OCI-LY3 (cell line): ENCODE data around the gene ACAD11.

ENCODE experiments used
- H2AFZ ChIP-seq: fragments of 200-600, 300-600 bp; shearing (Covaris generic); 2 replicates; pipeline ENCODE4 v1.6.0; 2014; ENCODE audit warnings: antibody characterized with exemption, low read depth, low read length
- H3K27ac ChIP-seq: fragments of 200-600, 300-600 bp; sonication (generic); 2 replicates; pipeline ENCODE4 v1.5.1; 2014; ENCODE audit warnings: mild to moderate bottlenecking, low read length, moderate library complexity, mixed read lengths
- H3K27me3 ChIP-seq: fragments of 200-600, 300-600 bp; sonication (generic); 2 replicates; pipeline ENCODE4 v1.6.1; 2014; ENCODE audit warnings: low read depth, low read length, mixed read lengths
- H3K36me3 ChIP-seq: fragments of 200-600, 300-600 bp; sonication (generic); replicated peaks from 2 replicates; pipeline ENCODE3; 2014; ENCODE audit warnings: low read depth, low read length, mixed read lengths
- H3K4me1 ChIP-seq: fragments of 300-600, 200-600 bp; sonication (generic); 2 replicates; pipeline ENCODE4 v1.6.1; 2014; ENCODE audit warnings: low read length, mixed read lengths
- H3K4me2 ChIP-seq: fragments of 200-600, 300-600 bp; sonication (generic); 2 replicates; pipeline ENCODE4 v1.6.1; 2014; ENCODE audit warnings: low read length, mixed read lengths
- H3K4me3 ChIP-seq: fragments of 300-600, 200-600 bp; sonication (generic); 2 replicates; pipeline ENCODE4 v1.5.1; 2014; ENCODE audit warnings: antibody characterized with exemption, mild to moderate bottlenecking, low read length, moderate library complexity
- H3K79me2 ChIP-seq: fragments of 300-600, 200-600 bp; shearing (Covaris generic); 2 replicates; pipeline ENCODE4 v1.6.1; 2014; ENCODE audit warnings: mild to moderate bottlenecking, low read length, mixed read lengths
- H3K9ac ChIP-seq: fragments of 300-600, 200-600 bp; shearing (Covaris generic); 2 replicates; pipeline ENCODE4 v1.6.0; 2014; ENCODE audit warnings: mild to moderate bottlenecking, low read length, moderate library complexity
- H3K9me3 ChIP-seq: fragments of 200-600, 300-600 bp; shearing (Covaris generic); 2 replicates; pipeline ENCODE4 v1.6.1; 2014; ENCODE audit warnings: low read length, mixed read lengths; ENCODE audit not compliant: insufficient read depth
- H4K20me1 ChIP-seq: fragments of 200-600, 300-600 bp; sonication (generic); 2 replicates; pipeline ENCODE4 v1.6.1; 2016; ENCODE audit warnings: low read length, mixed read lengths; ENCODE audit not compliant: insufficient read depth
- EZH2phosphoT487 ChIP-seq: fragments of 200-600 bp; shearing (Covaris generic); IDR thresholded peaks from 2 replicates; pipeline ENCODE4 v1.6.1; 2018; ENCODE audit warnings: antibody characterized with exemption, mixed run types, low read depth
- TF ChIP-seq, protein P1 (sequence below): fragments of 200-600, 300-600 bp; sonication (generic); IDR thresholded peaks from 2 replicates; pipeline ENCODE4 v1.5.1; 2014; ENCODE audit warnings: antibody characterized with exemption, low read length, low read depth

The ACAD11 gene

DNA sequence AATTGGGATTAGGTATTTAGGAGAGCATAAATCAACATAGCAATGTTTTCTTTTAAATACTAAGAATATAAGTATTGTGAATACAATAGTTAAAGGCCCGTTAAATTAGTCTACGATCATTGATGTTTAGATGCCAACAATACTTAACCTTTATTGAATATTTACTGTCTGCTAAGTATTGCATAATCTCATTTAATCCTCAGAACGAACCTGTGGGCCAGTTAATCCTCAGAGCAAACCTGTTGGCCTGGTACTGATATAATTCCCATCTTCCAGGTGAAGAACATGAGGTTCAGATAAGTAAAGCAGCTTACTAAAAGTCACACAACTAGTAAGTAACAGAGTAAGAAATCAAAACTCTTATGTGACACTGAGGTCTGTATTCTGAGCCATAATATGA, 119.9 kb downstream of the ACAD11 start:
- H3K9me3 ChIP-seq, result no peaks in the 10 kb centered on the region
- no peaks in the 10 kb centered on the region for H3K27me3 ChIP-seq
- no peaks in the 10 kb centered on the region for H4K20me1 ChIP-seq
- H3K79me2 ChIP-seq, result no peaks in the 10 kb centered on the region
- no peak overlapping the region for H3K4me2 ChIP-seq
- peaks cover 6% of the 10 kb centered on the region for H3K4me1 ChIP-seq
- no peaks in the 10 kb centered on the region for H3K36me3 ChIP-seq
- H2AFZ ChIP-seq, result no peak overlapping the region
- H3K27ac ChIP-seq, result no peak overlapping the region
- no peak overlapping the region for H3K9ac ChIP-seq
- TF ChIP-seq EZH2phosphoT487, result no peak
- TF ChIP-seq, protein P1, sequence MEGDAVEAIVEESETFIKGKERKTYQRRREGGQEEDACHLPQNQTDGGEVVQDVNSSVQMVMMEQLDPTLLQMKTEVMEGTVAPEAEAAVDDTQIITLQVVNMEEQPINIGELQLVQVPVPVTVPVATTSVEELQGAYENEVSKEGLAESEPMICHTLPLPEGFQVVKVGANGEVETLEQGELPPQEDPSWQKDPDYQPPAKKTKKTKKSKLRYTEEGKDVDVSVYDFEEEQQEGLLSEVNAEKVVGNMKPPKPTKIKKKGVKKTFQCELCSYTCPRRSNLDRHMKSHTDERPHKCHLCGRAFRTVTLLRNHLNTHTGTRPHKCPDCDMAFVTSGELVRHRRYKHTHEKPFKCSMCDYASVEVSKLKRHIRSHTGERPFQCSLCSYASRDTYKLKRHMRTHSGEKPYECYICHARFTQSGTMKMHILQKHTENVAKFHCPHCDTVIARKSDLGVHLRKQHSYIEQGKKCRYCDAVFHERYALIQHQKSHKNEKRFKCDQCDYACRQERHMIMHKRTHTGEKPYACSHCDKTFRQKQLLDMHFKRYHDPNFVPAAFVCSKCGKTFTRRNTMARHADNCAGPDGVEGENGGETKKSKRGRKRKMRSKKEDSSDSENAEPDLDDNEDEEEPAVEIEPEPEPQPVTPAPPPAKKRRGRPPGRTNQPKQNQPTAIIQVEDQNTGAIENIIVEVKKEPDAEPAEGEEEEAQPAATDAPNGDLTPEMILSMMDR, result no peak
- no peak overlapping the region for H3K4me3 ChIP-seq

DNA sequence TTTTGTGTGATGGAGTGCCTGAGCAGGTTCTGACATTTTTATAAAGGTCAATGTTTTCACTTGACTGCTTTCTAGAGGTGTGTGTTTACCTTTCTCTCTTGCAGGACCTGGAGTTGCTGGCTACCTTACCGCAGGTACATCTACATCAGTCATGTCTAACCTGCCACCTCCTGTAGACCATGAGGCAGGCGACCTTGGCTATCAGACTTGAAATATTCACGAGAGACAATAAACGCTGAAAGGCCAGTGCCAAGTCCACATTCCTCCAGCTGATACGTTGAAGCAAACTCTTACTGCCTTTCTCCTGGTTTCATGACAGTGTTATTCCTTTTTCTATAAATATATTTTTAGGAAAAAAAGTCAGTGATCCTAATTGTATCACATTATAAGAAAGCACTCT, 121.5 kb downstream of the ACAD11 start:
- H3K27me3 ChIP-seq, result no peaks in the 10 kb centered on the region

DNA sequence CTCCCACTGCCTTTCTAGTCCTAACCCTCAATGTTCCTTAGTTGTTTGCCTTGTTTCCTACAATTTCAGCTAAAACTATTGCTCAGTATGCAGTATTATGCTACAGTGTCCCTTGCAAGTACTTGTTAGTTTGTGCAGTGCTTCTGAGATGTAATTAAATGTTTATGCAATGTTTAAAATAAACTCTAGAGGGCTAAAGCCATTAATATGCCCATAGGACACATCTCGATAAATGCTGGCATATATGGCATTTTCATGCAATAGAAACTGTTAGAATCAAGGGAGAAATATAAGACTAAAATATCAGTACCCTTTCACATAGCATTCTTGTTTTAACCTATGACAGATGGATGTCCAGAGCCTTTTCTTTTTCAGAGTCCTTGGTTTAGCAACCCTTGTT, 122.3 kb downstream of the ACAD11 start:
- H3K36me3 ChIP-seq, result no peaks in the 10 kb centered on the region
- no peak overlapping the region for H3K4me2 ChIP-seq
- no peak overlapping the region for H2AFZ ChIP-seq
- H4K20me1 ChIP-seq, result no peaks in the 10 kb centered on the region
- no peaks in the 10 kb centered on the region for H3K79me2 ChIP-seq
- no peaks in the 10 kb centered on the region for H3K4me1 ChIP-seq
- TF ChIP-seq, protein P1, result no peak
- no peak for TF ChIP-seq EZH2phosphoT487
- no peak overlapping the region for H3K9ac ChIP-seq
- no peak overlapping the region for H3K27ac ChIP-seq
- H3K27me3 ChIP-seq, result no peaks in the 10 kb centered on the region
- no peak overlapping the region for H3K4me3 ChIP-seq
- no peaks in the 10 kb centered on the region for H3K9me3 ChIP-seq

More for the DNA sequence above, 121.5 kb downstream of the ACAD11 start:
- no peak overlapping the region for H2AFZ ChIP-seq
- H3K4me3 ChIP-seq, result no peak overlapping the region
- H3K79me2 ChIP-seq, result no peaks in the 10 kb centered on the region
- TF ChIP-seq, protein P1, result no peak
- no peak for TF ChIP-seq EZH2phosphoT487
- peaks cover 4% of the 10 kb centered on the region for H3K4me1 ChIP-seq
- H3K9me3 ChIP-seq, result no peaks in the 10 kb centered on the region
- no peak overlapping the region for H3K27ac ChIP-seq
- H4K20me1 ChIP-seq, result no peaks in the 10 kb centered on the region
- H3K36me3 ChIP-seq, result no peaks in the 10 kb centered on the region
- no peak overlapping the region for H3K9ac ChIP-seq
- no peak overlapping the region for H3K4me2 ChIP-seq

DNA sequence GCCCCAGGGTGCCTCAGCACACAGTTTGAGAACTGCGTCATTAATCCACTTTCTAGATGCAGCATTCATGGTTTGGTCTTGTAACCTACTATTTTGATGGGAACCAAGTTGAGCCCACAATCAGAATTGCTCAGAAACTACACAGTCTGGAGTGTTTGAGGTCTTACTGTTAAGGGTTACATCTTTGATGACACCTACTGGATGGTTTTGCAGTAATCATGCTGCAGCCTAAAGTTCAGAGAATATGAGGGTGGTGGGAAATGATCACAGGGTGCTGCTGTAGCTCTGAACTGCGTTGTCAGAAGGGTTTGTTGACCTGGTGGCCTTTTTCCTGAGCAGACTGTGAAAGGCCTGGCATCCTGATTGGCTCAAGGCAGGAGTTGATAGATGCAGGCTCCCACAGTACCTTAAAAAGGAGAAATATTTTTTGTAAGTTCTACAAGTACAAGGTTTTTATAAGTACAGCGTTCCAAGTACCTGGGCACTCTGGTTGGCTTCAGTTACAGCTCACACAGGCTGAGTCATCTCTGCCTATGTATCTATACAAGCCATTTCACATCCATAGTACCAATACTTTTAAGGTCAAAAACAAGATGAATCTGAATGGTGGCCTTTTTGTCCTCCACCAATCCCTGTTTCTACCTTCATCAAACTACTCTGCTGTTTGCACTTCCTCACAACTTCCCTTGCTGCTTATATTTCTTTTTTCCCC, 123.0 kb downstream of the ACAD11 start:
- Histone ChIP-seq H3K4me3 (no peak overlapping the region), H3K27ac (no peak overlapping the region), H3K36me3 (no peaks in the 10 kb centered on the region), H3K9me3 (no peaks in the 10 kb centered on the region), H4K20me1 (no peaks in the 10 kb centered on the region), H3K79me2 (no peaks in the 10 kb centered on the region), H3K27me3 (no peaks in the 10 kb centered on the region), H3K4me1 (no peaks in the 10 kb centered on the region), H3K4me2 (no peak overlapping the region), H3K9ac (no peak overlapping the region), H2AFZ (no peak overlapping the region)
- TF ChIP-seq, protein P1, result no peak
- no peak for TF ChIP-seq EZH2phosphoT487
